Skeletal muscle cell (primary cell): ENCODE data around the gene TSR2.

Experiments
- DNase-seq: peaks from one replicate; pipeline ENCODE4 v3.0.0-alpha.2; 2010; ENCODE audit warnings: low read depth
- H3K4me3 ChIP-seq: 2 replicates; pipeline ENCODE4 v1.5.1; 2011; ENCODE audit warnings: low read depth, mild to moderate bottlenecking, control low read depth, low read length, moderate library complexity

The TSR2 gene, protein sequence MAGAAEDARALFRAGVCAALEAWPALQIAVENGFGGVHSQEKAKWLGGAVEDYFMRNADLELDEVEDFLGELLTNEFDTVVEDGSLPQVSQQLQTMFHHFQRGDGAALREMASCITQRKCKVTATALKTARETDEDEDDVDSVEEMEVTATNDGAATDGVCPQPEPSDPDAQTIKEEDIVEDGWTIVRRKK

DNA sequence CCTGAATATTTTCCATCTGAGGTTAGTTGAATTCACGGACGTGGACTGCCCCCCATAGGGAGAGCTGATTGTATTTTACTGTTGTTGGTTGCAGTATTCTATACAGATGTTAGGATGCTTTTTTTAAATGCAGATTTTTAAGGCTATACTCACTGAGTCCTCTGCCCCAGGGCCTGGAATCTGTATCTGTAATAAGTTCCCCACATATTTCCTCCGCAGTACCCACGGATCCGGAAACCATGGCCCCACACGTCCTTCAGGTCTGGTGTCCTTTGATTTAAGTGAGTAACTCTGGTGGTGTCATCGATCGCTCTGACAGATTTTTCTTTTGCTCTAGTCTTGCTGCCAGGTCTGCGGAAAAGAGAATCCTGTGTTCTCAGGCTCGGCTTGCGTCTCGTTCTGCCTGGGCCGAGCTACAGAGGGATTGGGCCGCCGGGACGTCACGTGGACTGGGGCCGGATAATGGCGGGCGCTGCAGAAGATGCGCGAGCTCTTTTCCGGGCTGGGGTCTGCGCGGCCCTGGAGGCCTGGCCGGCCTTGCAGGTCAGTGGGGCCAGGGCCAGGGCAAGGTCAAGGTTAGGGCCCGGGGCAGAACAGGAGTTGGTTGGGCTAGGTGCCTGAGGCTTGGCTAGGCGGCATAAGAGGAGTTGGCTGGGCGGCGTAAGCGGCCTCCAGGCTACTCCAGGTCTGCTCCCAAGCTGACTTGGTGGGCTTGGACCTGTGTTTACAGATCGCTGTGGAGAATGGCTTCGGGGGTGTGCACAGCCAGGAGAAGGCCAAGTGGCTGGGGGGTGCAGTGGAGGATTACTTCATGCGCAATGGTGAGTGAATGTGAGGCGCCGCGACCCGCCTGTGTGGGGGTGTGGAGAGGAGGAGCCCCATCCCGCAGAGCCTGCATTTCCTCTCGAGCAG is at the start of gene TSR2:
Gene TSR2 (plus strand): TSS at position 445 of the 912 bp plus-strand sequence. CDS start 18 bp downstream, at position 463.
- peak within 1 kb of the TSS; percentile 81 for H3K4me3 ChIP-seq
- DNase-seq, result peak; percentile 62

DNA sequence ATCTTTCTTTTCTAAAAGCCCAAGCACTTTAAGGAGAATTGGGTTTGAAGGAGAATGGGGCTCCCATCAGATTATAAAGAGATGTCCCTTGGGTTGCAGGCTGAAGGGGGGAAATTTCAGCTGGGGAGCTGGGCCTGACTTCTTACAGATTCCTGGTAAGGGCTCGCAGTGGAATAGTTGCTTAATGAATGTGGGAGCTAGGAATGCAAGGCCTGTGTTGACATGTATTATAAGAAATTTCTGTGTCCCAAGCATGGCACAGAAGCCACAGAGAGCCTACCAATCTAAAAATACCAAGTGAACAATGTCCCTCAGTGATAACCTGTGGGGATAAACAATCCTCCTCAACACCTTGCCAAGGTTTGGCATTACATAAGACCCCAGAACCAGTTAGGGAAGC is 43.1 kb upstream of the TSR2 start:
- DNase-seq, result no peak
- H3K4me3 ChIP-seq, result no peak overlapping the region

DNA sequence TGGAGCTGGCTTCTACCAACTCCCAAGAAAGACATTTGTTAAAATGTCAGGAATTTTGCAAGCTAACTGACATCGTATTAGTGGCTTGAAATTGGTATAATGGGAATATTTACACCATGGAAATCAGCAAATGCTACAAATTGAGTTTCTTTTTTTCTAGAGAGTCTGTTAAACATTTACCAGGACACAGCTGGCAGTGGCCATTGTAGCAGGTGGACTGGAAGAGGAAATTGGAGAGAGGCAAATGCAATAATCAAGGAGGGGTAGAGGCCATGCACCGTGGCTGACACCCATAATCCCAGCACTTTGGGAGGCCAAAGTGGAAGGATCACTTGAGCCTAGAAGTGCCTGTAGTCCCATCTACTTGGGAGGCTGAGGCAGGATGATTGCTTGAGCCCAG is 32.9 kb upstream of the TSR2 start:
- DNase-seq, result no peak
- H3K4me3 ChIP-seq, result no peak overlapping the region

DNA sequence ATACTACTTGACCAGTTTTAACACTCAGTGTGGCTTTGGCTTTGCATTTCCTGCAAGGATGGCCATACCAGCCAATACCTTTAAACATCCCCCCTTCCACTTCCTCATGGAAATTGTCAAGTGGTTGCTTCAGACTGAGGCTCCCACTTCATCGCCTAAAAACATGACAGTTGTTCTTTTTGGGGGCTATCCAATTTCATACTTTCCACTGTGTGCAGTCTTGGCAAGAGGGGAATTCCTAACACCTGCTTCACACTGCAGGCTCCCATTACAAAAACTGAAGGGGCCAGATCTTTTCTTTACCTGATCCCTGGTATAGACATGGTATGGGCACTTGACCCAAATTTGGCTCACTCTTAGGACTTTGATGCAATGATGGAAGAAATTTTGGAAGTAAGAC is 28.5 kb upstream of the TSR2 start:
- no peak for DNase-seq
- H3K4me3 ChIP-seq, result no peak overlapping the region

DNA sequence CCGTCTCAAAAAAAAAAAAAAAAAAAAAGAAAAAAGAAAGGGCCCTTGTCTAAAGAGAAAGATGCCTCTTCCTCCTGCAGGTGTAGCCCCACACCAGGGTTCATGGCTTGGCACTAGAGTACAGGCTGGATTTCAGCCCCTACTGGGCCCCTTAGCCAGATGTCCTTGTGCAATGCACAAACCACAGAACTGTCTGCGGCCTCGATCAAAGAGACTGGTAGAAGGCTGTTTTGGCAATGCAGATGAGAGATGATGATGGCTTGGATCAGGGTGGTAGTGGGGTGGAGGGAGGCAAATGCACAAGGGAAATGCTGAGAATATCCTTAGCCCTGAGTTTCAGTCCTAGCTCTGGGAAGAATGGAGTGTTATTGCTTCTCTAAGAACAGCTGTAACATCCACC is 26.5 kb upstream of the TSR2 start:
- no peak for DNase-seq
- H3K4me3 ChIP-seq, result no peak overlapping the region

DNA sequence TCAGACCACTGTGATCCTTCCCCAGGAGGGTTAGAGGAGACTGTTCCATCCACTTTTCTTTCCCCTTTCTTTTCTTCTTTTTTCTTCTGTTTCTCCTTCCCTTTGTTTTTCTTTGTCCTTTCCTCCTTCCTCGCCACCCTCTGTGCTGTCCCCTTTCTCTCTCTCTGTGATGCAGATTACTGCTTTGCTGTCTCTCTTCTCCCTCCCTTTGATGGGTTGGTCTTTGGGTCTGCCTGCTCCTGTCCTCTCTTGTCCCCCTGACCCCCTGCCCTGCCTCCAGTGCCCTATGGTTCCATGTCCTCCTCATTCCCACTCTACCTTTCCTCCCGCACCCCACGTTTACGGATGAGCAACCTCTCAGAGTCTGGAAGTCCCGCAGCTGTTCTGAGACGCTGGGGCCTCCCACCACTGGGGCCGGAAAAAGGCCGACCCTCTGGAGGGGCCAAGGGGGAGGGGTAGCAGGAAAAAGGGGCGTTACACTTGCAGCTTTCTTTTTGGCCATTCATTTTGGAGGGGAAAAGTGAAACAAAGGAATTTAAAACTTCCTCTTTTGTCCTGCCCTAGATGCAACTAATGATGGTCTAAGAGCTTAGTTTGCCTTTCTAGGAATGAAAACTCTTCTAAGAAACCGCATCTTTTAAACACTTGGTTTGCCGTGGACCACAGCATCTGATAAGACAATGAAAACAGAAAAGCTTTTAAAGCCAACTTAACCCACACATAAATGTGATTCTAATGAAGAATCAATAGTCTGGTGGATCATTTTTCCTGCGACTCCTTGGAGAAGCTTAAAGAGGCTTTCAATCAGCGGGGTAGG is 24.5 kb upstream of the TSR2 start:
- H3K4me3 ChIP-seq, result no peak overlapping the region
- no peak for DNase-seq

DNA sequence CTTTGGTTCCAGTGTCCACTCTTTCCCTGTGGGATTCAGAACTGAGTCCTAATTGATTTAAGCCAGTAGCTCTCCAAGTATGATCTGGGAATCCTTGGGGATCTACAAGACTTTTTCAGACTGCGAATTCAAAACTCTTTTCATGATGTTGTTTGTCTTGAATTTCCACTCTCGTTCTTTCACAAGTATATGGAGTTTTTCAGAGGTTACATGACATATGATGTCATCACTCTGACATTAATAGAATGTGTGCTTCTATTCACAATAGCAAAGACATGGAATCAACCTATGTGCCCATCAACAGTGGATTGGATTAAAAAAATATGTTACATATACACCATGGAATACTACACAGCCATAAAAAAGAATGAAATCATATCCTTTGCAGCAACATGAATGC is 23.2 kb upstream of the TSR2 start:
- H3K4me3 ChIP-seq, result no peak overlapping the region
- DNase-seq, result no peak

DNA sequence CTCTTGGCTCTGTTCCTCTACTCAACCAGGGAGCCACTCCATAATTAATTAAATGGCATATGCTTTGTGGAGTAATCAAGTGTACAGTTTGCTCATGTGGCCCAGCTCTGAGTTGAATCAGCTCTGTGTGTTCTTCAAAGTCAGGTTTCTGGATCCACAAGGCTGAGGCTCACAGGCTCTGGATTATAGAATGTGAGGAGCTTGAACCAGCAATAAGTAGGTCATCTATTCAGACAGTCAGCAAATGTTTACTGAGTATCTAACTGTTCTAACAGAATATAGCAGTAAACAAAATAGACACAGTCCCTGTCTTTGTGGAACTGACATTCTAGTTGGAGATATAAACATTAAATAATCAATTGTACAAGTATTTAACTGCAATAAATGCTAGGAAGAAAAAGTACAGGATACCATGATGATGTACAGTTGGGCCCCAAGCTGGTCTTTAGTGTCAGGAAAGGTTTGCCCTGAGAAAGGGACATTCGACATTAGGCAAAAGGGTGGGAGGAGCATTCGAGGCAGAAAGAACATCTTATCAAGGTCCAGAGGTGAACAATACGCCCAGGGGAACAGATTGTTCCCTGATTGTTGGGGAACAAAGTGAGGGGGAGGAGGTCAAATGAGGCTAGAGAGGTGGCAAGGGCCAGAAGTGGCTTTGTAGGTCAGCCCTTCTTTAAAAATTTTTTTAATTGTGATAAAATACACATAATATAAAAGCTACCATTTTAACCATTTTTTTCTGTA is 20.5 kb upstream of the TSR2 start:
- no peak for DNase-seq
- H3K4me3 ChIP-seq, result no peak overlapping the region

DNA sequence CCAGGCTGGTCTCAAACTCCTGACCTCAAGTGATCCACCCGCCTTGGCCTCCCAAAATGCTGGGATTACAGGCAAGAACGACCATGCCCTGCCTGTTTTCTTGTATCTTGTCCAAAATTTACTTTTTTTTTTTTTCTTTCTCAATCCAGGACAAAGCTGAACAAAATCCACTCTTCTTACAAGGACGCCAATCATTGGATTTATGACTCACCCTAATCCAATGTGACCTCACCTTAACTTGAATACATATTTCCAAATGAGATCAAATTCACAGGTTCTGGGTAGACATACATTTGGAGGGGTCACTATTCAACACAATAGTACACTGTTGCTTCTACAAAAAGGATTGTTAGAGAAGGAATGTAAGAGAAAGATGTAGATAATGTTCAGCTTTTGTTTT is 18.0 kb upstream of the TSR2 start:
- no peak overlapping the region for H3K4me3 ChIP-seq
- no peak for DNase-seq

DNA sequence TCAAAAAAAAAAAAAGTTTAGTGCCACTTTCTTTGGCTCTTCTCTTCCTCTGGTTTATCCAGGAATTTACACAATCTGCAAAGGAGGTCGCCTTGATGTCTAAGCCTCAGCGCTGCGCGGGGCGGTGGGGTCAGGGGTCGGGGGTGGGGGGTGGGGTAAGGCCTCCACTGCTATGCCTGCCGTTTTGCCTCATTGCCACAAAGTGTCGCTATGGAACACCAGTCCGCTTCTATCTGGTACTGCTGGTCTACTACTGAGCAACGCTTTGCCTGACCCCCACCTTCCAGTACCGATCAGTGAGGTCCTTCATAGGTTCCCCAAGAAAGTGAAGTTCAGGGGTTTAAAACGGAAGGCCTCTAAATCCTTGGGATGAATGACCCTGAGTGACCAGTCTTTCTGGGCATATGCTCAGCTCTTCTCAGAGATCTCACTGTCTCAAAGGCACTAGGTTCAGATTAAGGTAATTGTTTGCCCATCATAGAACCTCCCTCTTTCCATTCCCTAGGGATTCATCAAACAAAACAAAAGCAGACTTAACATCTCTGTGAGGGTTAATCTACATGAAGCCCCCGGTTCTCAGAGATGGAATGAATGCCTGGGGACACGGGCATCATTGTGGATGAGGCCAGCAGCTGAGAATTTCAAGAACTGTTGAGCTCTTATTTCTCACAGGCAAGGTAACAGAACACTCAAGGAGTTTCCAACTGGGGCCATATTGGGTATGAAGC is 16.9 kb upstream of the TSR2 start:
- DNase-seq, result no peak
- no peak overlapping the region for H3K4me3 ChIP-seq

DNA sequence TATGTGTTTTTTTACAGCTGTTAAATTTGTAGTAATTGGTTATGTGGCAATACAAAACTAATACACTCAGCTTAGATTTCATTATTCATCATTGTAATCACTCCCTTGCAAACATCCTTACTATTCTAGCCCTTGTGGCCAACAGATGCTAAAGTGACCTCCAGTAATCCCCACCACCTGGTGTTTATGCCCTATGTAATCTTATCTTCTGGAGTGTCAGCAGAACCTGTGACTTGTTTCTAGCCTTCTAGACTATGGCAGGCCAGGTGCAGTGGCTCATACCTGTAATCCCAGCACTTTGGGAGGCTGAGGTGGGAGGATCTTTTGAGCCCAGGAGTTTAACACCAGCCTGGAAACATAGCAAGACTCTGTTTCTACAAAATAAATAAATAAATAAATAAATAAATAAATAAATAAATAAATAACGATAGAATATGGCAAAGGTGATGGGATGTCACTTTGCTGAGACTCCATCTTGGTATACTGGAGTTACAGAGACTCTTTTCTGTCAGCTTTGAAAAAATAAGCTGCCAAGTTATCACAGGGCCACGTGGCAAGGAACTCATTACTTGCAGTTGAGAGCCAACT is 12.3 kb upstream of the TSR2 start:
- no peak overlapping the region for H3K4me3 ChIP-seq
- no peak for DNase-seq

DNA sequence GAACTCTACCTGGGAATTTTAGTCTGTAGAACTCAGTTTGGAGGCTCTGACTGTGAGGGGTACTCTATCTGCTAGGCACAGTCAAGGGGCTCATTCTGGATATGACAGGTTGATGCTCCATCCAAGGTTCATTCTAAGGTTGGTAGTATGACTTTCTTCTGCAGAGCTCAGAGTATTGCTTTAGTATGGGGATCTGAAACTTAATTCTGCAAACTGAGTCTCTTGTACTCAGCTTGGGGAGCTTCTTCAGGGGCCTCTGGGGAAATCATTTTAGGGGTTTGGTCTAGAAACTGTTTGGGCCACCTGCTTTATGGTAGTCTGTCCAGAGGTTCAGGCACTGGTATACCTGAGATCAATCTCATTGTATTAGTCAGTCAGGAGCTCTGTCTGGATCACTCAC is 9.7 kb upstream of the TSR2 start:
- no peak overlapping the region for H3K4me3 ChIP-seq
- DNase-seq, result no peak

DNA sequence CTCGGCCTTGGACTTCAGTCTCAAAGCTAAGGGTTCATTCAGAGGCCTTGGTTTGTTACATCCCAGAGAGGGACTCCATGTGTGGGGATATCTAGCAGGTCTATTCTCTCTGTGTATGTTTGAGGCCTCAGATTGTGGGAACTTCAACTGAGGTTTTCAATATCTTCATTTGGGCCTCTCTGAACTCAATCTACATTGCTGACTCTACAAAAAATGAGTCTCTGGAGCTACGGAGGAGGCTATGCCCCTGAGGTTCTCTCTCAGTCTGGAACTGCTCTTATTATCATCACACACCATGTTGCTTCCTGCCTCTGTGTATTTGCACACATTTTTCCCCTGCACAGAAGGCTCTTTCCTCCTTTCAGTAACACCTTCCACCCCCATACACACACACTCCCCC is 5.1 kb upstream of the TSR2 start:
- no peak overlapping the region for H3K4me3 ChIP-seq
- DNase-seq, result no peak

DNA sequence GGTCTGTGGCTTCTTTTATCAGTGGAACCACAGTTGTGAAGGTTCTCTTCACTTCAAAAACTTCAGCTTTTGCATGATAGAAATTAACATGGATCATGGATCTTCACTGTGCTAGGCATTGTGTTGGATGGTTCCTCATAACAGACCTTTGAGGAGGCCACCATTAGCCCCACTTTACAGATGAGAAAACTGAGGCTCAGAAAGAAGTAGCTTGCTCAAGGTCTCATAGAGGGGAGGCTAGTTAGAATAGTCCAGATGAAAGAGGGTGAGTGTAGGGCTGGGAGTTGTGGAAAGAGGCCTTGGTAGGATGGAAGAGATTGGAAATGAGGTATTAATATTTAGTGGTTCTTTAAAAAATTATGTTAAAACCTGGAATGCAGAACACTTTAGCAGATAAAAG is 2.6 kb downstream of the TSR2 start:
- H3K4me3 ChIP-seq, result no peak overlapping the region
- DNase-seq, result no peak

DNA sequence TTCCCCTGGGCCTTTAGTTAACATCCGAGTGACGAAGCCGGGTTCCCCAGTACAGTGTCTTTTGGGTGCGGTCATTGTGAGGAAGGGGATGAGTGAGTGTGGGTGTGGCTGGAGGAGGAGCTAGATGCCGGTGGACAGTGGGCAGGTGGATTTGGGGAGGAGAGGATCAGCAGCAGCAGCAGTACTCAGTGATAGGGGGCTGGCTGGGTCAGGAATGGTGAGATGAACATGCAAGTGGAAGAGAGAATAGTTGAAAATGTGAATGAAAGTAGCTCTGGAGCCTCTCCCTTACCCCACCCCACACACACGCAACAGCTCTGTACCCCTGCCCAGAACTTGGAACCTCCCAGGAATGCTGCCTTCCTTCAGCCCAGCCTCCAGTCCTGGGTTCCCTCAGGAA is 4.5 kb downstream of the TSR2 start:
- no peak for DNase-seq
- no peak overlapping the region for H3K4me3 ChIP-seq

DNA sequence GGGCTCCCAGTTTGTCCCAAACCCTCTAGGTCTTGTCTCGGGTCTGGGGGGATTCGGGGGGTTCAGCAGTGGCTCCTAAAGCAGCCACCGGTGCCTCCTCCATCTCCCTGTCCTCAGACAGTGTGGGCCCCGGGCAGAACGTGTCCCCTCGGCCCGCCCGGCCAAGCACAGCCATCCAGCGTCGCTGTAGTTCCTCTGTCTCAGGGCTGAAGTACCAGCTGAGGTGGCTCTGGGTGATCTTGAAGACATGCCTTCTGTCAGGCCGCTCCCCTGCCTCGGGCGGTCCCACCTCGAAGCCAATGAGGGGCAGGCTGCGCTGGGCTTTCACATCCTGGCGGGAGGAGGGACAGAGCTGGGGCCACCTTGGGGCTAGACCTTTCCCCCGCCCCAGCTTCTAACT is 5.9 kb downstream of the TSR2 start:
- no peak overlapping the region for H3K4me3 ChIP-seq
- no peak for DNase-seq

DNA sequence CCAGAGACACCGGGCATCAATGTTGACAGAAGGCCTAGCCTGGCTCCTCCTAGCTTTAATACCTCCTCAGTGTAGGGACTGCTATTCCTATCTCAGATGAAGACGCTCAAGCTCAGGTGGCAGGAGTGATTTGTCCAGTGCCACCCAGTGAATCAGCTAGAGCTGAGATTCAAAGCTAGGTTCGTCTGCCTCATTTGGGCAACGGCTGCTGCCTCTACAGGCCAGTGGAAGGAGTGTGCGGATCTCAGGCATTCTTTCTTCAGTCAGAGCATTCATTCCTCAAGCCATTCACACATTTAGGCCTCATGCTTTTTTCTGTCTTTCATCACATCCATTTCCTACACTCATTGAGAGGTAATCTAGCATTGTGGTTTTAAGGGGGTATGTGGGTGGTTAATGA is 7.3 kb downstream of the TSR2 start:
- DNase-seq, result no peak
- no peak overlapping the region for H3K4me3 ChIP-seq

DNA sequence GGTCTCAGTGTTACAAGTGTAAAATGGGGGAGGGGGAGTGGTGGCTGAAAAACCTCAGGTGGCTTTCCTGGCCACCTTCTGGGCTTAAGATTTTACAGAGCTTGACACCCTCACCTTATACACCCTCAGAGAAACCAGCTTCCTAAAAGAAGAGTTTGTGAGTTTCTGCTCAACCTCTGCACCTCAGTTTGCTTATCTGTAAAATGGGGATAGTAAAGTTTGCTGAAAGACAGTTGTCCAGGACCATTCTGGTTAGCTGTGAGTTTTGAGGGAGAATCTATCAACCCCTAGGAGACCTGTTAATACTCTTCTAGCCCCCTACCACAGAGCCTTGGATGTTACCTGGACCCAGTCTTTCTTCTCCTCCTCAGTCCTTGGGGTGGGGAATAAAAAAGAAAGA is 9.7 kb downstream of the TSR2 start:
- H3K4me3 ChIP-seq, result no peak overlapping the region
- DNase-seq, result no peak

DNA sequence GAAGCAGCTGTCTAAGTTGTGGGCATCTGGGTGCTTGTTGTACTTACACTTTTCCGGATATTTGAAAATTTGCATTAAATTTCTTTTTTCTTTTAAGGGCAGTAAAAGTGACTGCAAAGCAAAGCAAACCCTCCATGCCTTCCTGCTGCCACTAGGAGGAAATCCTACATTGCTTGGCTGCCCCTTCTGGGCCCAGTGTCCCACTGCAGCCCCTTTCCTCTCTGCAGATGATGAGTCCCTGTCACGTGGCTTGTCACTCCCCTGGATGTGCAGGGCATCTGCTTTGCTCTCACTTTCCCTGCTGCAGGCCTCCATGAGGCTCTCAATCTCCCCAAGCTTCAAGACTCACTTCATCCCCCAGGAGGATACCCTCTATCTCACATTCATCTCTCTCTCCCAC is 12.7 kb downstream of the TSR2 start:
- DNase-seq, result peak; percentile 4
- H3K4me3 ChIP-seq, result no peak overlapping the region
